ENCODE data around the gene C2orf68. TPM values are rescaled to one million over a fixed set of nuclear protein-coding genes. Genes with fewer than 3 reads are reported as not detected.
A peak's percentile ranks its signal among the peaks of the same experiment; 100 is the strongest.

C2orf68 gene
- total and polyA plus RNA-seq, 2 of the 13 experiments (the other 11 are each of a cell fraction or from before 2014, with no cell fraction given), result 47.1 to 77.4 TPM

GRCh38 chr2:85611705-85612587 is at the start of gene C2orf68 (continued):
- TF ChIP-seq MTERF4 (CRISPR knock-in tag; IDR thresholded peaks at IDR 0.05) (peak; percentile 70; the same call in 1 of the 2 replicates), SIN3B (IDR thresholded peaks at IDR 0.05; ENCODE audit: low read length) (no peak), ZNF263 (CRISPR knock-in tag; IDR thresholded peaks at IDR 0.05) (0 out of 2 replicates have a peak, but pooled peaks have one; percentile 9), HDAC2 (CRISPR knock-in tag; IDR thresholded peaks at IDR 0.05) (peak; percentile 55), ZNF674 (CRISPR knock-in tag; IDR thresholded peaks at IDR 0.05; ENCODE audit: low read depth) (no peak), GMEB2 (CRISPR knock-in tag; IDR thresholded peaks at IDR 0.05; ENCODE audit: low read depth) (no peak; the same call in 1 of the 2 replicates), SATB2 (CRISPR knock-in tag; IDR thresholded peaks at IDR 0.05) (no peak), PHF20 (CRISPR knock-in tag; IDR thresholded peaks at IDR 0.05) (peak; percentile 85), RBM22 (optimal IDR thresholded peaks at IDR 0.05; ENCODE audit: low read length) (no peak), MTF2 (CRISPR knock-in tag; IDR thresholded peaks at IDR 0.05; ENCODE audit: borderline replicate concordance) (no peak), ZFX (CRISPR knock-in tag; IDR thresholded peaks at IDR 0.05; ENCODE audit: low read depth) (peak; percentile 96), ZNF451 (CRISPR knock-in tag; IDR thresholded peaks at IDR 0.05) (no peak; the same call in 1 of the 2 replicates), TSC22D2 (CRISPR knock-in tag; IDR thresholded peaks at IDR 0.05; ENCODE audit: borderline replicate concordance) (peak; percentile 89), ZZZ3 (CRISPR knock-in tag; IDR thresholded peaks at IDR 0.05; ENCODE audit: borderline replicate concordance) (no peak; the same call in 1 of the 2 replicates), JUND (CRISPR knock-in tag; IDR thresholded peaks at IDR 0.05) (no peak), ZNF253 (CRISPR knock-in tag; IDR thresholded peaks at IDR 0.05; ENCODE audit: borderline replicate concordance) (peak; percentile 56; the same call in 1 of the 2 replicates), REPIN1 (CRISPR knock-in tag; IDR thresholded peaks at IDR 0.05; ENCODE audit: borderline replicate concordance, low read depth) (no peak), HNF1B (CRISPR knock-in tag; IDR thresholded peaks at IDR 0.05) (no peak; the same call in 1 of the 2 replicates), NCOA2 (CRISPR knock-in tag; IDR thresholded peaks at IDR 0.05) (no peak; the same call in none of the 2 replicates), ZNF780A (CRISPR knock-in tag; IDR thresholded peaks at IDR 0.05) (no peak; the same call in 1 of the 2 replicates), FOXP1 (IDR thresholded peaks at IDR 0.05) (no peak), FOXP1 (CRISPR knock-in tag; IDR thresholded peaks at IDR 0.05) (no peak), ZBTB39 (CRISPR knock-in tag; IDR thresholded peaks at IDR 0.05) (0 out of 2 replicates have a peak, but pooled peaks have one; percentile 41)
